HG03060 (cell line): ENCODE data around the gene CRLF1.
"Not testable (repeated sequence)": the region's sequence is repeated elsewhere in the genome, so short reads cannot be mapped to it uniquely, and the experiment has no call there.

ENCODE experiments used
- ATAC-seq: cut with Tn5 transposase; IDR thresholded peaks from one replicate; pipeline ENCODE4 v1.9.1; 2021; ENCODE audit warnings: low read depth, moderate number of reproducible peaks; ENCODE audit not compliant: unreplicated experiment

Gene CRLF1

GRCh38 chr19:18610245-18610555 lies 3.6 kb upstream of the CRLF1 start:
- no peak for ATAC-seq

- ATAC-seq = no peak
Measured at GRCh38 chr19:18609717-18610051, 3.1 kb upstream of the CRLF1 start.

DNA sequence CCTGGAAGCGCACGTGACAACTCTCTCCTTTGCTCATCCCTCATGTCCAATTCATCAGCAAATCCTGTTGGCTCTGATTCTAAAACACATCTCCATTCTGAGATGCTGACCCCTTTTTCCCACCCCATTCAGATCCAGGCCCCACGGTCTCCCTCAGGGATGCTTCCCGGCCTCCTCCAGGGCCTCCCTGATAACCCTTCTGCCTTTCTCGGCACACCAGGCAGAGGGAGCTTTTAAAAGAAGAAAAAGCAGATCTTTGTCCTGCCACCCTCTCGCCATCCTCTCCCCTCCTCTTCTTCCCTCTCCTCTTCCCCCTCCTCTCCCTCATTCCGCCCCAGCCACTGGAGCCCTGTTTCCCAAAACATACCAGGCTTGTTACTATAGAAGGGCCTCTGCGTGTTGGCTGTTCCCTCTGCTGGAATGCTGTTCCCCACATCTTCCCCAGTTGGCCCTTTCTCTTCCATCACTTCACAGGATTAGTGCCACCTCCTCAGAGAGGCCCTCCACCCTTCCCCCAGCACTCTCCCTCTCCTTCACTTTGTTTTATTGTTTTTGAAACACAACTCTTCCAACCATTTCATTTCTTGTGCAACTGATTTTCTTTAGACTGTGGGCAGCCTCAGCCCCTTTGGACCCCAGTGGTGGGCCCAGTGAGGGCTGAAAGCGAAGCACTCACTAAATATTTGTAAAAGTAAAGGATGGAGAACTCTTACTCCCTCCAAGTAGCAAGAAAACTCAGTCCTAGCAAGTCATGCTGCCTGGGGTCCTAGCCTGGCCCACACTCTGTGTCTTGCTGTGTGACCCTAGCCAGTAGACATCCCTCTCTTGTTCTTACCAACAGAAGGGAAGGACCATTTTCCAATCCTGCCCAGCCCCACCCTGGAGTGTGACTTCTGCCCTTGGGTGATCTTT lies 2.5 kb upstream of the CRLF1 start:
- no peak for ATAC-seq

DNA sequence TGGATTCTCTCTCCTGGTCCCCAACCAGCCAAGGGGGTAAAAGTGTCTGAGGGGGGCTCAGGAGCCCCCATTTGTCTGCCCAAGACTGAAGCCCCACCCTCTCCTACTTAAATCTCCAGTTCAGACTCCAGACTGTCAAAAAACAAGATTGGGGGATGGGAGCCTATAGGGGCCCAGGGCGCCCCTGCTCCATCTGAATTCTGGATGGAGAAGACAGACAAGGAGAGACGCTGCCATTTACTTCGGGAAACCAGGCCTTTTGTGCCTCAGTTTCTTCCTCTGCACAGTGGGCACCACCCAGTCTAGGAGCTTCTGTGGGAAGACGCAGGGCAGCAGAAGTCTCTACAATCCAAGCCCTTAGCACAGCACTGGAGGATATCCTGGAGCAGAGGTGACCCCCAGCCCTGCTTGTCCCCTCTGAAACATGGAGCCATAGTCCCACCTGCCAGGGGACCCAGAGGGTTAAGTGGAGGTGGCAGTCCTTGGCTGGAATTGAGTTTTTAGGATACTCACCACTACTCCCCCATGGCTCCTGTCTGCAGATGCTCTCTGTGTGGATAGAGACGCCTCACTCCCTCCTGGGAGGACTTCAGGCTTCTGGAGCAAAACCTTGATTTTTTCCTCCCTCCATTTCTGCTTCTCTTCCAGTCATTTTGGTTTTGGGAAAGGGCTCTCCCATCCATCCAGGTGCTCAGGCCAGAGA lies 1.7 kb upstream of the CRLF1 start:
- ATAC-seq = no peak

DNA sequence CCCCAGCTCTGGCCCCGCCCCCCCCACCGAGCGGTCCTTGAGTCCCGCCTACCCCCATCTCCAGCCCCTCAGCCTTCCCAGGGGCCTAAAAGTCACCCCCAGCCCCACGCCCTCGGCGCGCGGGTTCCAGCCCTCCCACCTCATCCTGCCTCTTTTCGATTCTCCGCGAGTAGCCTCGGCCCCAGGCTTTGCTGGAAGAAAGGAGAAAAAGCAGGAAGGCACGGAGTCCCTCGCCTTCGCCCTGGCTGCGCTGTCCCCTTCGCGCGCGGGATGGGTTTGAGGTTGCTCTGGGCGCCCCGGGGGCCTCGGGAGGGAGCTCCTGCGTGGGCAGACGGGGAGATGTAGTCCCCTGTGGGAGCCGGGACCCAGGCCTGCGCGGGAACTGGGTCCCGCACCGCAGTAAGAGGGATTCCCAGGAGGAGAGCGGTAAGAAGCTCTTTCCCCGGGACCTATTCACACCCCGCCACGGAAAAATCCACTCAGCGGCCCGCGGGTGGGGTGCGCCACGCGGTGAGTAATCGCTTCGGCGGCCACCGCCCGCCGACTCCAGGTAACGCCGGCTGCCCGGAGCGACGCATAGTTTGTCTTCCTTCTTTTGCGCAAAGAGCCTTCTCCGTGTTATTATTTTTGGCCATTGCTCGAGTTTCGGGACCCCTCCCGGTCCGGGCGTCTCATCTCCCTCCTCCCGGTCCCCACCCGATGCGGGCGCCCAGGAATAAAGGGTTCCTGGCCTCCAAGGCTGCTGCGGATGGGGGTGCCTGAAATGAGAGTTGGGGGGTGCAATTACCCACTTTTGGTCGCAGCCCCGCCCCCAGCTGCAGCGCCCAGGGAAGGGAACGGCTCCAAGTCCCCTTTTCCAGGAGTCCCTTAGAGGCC lies 865 bp upstream of the CRLF1 start:
- no peak for ATAC-seq

GRCh38 chr19:18605546-18606280 lies 886 bp downstream of the CRLF1 start:
- no peak for ATAC-seq

DNA sequence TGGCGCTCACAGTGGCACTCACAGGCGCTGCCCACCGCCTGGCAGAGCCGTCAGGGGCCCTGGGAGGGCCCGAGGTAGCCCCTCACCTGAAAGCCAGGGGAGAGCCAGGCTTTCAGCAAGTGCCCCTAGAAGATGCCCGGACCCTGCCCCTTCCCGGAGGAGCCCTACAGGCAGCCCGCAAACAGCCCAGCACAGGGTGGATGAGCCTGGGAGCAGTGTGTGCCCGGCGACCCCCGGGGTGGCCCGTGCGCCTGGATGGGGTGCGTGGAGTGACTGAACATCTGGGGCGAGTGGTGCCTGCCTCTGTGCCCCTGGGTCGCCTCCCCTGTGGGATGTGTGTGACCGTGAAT lies 1.4 kb downstream of the CRLF1 start:
- no peak for ATAC-seq

- no peak for ATAC-seq
Measured at GRCh38 chr19:18604820-18605159, 1.8 kb downstream of the CRLF1 start.

- no peak for ATAC-seq
Measured at GRCh38 chr19:18603958-18604819, 2.4 kb downstream of the CRLF1 start.

DNA sequence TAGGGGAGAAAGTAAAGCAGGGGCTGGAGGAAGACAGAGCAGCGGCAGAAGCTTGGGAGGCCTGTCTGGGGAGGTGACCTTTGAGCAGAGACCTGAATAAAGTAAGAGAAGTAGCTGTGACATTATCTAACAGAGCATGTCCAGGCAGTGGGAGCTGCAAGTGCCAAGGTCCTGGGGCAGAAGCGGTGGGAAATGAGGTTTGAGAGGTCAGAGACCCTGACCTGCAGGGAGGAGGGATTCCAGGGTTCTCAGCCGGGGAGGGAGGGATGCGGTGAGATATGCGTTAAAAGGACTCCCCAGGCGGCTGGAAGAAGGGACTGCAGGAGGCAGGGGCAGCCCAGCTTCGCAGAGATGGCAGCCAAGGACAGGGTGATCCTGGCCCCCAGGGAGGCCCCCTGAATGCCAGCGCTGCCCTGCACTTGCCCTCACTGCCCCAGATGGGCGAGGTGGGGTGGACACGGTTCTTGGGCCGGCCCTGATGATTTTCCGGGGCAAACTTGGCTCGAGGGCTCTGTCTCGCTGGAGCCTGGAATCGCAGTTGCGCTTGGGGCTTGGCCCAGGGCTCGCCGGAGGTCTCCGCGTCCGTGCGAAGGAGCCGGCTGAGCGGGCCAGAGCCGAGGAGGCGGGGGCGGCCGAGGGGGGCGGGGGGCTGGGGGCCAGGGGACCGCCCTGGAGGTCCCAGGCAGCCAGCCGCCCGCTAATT lies 3.2 kb downstream of the CRLF1 start:
- no peak for ATAC-seq

DNA sequence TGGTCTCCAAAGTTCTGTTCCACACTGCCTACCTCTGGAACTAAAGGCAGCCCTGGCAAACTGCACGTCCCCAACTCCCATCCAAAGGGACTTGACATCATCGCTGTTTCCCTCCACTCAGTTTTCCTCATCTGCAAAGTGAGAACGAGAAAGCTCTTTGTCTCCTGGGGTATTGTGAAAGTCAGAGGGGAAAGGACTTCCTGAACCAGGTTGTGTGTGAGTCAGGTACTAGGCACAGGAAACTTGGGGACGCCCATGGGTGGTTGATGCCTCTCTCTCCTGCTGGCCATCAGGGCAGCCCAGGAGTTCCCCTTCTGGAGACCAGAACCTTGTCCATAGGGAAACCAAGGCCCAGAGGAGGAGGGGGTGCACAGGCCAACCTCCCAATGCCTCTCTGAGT lies 4.7 kb downstream of the CRLF1 start:
- no peak for ATAC-seq

- not testable (repeated sequence) for ATAC-seq
Measured at GRCh38 chr19:18600692-18601397, 5.8 kb downstream of the CRLF1 start.

- ATAC-seq = no peak
Measured at GRCh38 chr19:18599485-18599884, 7.1 kb downstream of the CRLF1 start.

DNA sequence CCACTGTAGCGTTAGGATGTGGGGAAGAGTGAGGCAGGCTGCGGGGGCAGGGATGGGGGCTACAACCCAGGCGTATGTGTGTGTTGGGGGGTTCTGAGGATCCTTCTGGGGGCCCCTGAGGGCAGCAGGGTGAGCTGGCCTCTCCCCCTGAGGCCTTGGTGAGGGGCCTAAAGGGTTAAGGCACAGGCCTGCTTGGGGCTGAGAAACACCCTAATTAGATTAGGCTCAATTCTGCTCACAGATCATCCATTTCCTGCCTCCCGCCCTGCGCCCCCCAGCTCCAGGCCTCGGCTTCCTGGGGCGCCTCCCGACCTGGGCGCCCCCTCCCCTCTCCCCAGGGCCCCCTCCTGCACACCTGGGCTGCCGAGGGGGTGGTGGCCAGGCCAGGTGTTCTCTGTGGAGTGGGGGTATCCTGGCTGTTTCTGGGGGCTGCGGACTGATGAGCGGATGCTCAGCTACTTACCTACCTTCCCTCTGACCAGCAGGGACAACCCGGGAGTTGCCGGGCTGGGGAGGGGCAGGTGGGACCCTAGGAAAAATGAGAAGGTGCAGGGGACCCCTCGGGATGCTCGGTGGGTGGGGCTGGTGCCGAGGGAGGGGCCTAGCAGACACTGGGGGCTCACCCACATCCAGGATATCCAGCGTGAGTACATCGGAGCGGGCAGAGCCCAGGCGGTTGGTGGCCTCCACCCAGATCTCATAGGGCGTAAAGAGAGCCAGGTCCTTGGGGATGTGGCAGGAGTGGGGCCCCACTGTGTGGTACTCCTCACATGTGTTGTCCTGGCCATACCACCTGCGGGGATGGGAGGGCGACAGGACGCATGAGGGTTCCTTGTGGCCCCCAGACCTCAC lies 8.6 kb downstream of the CRLF1 start:
- ATAC-seq = no peak

DNA sequence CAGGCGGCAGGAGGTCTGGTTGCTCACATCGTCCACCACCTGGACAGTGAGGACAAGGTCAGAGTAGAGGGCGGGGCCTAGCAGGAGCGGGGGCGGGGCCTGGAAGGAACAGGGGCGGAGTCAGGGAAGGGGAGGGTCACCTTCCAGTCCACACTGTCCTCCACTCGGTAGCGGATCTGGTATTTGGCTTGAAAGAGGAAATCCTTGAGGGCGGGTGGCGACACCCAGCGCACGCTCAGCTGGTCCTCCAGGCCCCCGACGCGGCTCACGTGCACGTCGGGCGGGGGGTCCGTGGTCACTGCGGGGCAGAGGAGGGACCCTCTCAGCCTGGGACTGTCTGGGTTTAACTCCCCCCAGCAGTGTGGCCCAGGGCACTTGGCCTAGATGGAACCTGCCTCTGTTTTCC lies 9.8 kb downstream of the CRLF1 start:
- no peak for ATAC-seq

DNA sequence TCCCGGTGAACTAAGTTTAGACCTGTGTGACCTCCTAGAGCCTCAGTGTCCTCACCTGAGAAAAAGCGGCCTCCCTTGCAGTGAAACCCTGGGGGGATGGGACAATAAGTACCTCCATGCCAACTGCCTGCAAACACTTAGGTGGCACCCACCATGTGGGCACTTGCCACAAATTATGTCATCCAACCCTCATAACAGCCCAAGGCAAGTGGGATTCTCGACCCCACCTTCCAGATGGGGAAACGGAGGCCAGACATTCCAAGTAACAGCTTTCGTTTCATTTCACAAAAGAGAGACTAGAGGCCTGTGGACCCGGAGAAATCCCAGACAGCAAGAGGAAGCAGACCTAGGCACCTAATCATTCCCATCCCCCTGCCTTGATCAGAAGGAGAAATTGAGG lies 11.1 kb downstream of the CRLF1 start:
- no peak for ATAC-seq

GRCh38 chr19:18594824-18595373 lies 11.7 kb downstream of the CRLF1 start:
- no peak for ATAC-seq
